Epithelial cell of esophagus (primary cell): ENCODE results near the gene CLCNKB.
"Not testable (repeated sequence)": the region's sequence is repeated elsewhere in the genome, so short reads cannot be mapped to it uniquely, and the experiment has no call there.

Source experiments
- DNase-seq: peaks from one replicate; pipeline ENCODE4 v3.0.0; 2010; ENCODE audit warnings: low read depth
- H3K4me3 ChIP-seq: 2 replicates; pipeline ENCODE4 v1.5.1; 2011; ENCODE audit warnings: mild to moderate bottlenecking, low read length, control low read depth
- CTCF ChIP-seq: IDR thresholded peaks from 2 replicates; pipeline ENCODE4 v1.5.1; 2011; ENCODE audit warnings: low read depth, mild to moderate bottlenecking, low read length, control low read depth, inconsistent platforms; ENCODE audit not compliant: insufficient read depth; ENCODE audit errors: missing control alignments

CLCNKB gene

GRCh38 chr1:16048573-16049189 lies 5.1 kb downstream of the CLCNKB start:
- H3K4me3 ChIP-seq, result peak overlapping the region; percentile 35
- TF ChIP-seq CTCF, result no peak
- DNase-seq, result peak; percentile 10

GRCh38 chr1:16050328-16050727 lies 6.7 kb downstream of the CLCNKB start:
- H3K4me3 ChIP-seq, result no peak overlapping the region
- no peak for DNase-seq
- TF ChIP-seq CTCF, result no peak

- H3K4me3 ChIP-seq, result no peak overlapping the region
- TF ChIP-seq CTCF, result no peak
Observed at GRCh38 chr1:16051039-16051438, 7.5 kb downstream of the CLCNKB start.

GRCh38 chr1:16051949-16052348 lies 8.4 kb downstream of the CLCNKB start:
- not testable (repeated sequence) for DNase-seq, H3K4me3 ChIP-seq

More at GRCh38 chr1:16051039-16051438, 7.5 kb downstream of the CLCNKB start:
- DNase-seq, result no peak

GRCh38 chr1:16053781-16054502 lies 10.4 kb downstream of the CLCNKB start:
- H3K4me3 ChIP-seq, result no peak overlapping the region
- DNase-seq, result no peak
- no peak for TF ChIP-seq CTCF

DNA sequence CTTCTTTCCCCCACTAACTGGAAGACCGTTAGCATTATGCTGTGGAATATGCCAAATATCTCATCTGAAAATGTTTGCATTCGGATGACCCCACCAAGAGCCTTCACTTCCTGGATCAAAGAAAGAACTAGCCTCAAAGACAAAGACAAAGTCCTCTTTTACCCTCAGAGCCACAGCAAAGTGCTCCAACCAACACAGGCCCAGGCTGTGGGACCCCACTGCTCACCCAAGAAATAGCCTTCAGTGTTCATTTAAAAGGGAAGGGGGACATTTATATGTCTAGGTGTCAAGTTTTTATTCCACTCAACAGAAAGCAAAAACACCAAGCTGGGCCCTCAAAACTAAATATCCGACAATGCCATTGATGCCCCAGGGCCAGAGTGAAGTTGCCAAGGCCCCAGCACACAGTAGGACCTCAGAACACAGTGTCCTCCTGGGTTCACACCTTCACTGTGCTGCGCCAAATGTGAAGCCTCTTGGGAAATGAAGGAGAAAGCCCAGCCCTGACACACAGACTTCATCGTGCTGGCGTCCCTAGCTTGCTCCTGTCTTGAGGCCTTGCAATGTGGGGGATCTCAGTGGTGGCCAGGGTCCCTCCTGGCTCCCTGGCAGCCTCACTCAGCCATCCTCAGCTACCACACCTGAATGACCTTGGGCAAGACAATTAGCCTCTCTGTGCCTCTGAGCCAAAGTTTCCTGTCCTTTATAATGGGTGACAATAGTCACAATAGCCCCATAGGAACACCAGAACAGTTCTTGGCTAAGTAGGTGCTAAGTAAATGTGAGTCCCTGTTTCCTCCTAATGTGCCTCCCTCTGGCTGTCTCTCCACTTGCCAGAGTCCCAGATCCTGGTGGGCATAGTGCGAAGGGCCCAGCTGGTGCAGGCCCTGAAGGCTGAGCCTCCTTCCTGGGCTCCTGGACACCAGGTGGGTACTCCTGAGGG lies 11.3 kb downstream of the CLCNKB start:
- TF ChIP-seq CTCF, result no peak
- DNase-seq, result no peak
- no peak overlapping the region for H3K4me3 ChIP-seq
